Measurements from ENCODE around the gene FGF18.
"Not testable (repeated sequence)": the region's sequence is repeated elsewhere in the genome, so short reads cannot be mapped to it uniquely, and the experiment has no call there.

The FGF18 gene

DNA sequence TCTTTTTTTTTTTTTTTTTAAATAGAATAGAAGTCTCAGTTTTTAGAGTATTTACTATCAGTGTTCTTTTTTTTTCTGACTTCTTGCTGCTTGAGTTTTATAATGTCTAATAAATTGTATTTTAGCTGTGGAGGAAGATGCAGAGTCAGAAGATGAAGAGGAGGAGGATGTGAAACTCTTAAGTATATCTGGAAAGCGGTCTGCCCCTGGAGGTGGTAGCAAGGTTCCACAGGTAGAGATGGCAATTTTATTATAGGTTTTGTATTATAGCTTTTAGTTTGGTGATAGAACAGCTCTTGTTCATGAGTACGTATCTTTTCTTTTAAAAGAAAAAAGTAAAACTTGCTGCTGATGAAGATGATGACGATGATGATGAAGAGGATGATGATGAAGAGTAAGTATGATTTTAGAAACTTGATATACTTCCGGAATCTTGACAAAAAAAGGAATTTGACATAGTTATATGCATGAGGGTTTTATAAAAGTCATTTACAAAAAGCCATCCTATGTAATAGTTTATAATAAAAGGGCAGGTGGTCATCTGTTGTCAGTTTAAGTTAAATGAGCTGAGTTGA is 26.8 kb upstream of the FGF18 start:
- no peak for DNase-seq (ENCODE audit: low read depth)
- TF ChIP-seq, protein P1, sequence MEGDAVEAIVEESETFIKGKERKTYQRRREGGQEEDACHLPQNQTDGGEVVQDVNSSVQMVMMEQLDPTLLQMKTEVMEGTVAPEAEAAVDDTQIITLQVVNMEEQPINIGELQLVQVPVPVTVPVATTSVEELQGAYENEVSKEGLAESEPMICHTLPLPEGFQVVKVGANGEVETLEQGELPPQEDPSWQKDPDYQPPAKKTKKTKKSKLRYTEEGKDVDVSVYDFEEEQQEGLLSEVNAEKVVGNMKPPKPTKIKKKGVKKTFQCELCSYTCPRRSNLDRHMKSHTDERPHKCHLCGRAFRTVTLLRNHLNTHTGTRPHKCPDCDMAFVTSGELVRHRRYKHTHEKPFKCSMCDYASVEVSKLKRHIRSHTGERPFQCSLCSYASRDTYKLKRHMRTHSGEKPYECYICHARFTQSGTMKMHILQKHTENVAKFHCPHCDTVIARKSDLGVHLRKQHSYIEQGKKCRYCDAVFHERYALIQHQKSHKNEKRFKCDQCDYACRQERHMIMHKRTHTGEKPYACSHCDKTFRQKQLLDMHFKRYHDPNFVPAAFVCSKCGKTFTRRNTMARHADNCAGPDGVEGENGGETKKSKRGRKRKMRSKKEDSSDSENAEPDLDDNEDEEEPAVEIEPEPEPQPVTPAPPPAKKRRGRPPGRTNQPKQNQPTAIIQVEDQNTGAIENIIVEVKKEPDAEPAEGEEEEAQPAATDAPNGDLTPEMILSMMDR (IDR thresholded peaks at IDR 0.05; ENCODE audit: control insufficient read depth, insufficient read depth, low read depth, low read length, missing control alignments) = no peak
- no peak overlapping the region for H3K4me3 ChIP-seq (ENCODE audit: control insufficient read depth, low read depth, low read length)

DNA sequence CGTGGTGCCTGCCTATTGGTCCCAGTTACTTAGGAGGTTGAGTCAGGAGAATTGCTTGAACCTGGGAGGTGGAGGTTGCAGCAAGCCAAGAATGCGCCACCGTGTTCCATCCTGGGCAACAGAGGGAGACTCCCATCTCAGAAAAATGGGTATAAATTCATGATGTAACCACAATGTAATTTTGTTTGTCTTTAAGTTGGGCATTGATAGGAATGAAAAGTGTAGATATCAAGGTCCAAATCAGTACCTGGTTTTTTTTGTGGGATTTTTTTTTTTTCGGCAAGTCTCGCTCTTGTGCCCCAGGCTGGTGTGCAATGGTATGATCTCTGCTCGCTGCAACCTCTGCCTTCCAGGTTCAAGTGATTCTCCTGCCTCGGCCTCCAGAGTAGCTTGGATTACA is 24.4 kb upstream of the FGF18 start:
- H3K4me3 ChIP-seq (ENCODE audit: control insufficient read depth, low read depth, low read length) = no peak overlapping the region
- DNase-seq (ENCODE audit: low read depth) = no peak
- TF ChIP-seq, protein P1 (IDR thresholded peaks at IDR 0.05; ENCODE audit: control insufficient read depth, insufficient read depth, low read depth, low read length, missing control alignments) = no peak

DNA sequence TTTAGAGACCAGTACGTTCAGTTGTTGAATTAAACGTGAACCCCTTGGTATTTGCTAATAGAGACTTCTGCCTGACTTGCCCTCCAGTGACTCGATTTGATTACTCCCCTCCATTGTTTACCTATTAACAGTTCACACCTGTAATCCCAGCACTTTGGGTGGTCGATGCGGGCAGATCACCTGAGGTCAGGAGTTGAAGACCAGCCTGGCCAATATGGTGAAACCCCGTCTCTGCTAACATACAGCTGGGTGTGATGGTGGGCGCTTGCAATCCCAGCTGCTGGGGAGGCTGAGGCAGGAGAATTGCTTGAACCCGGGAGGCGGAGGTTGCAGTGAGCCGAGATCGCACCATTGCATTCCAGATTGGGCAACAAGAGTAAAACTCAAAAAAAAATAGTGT is 22.9 kb upstream of the FGF18 start:
- DNase-seq (ENCODE audit: low read depth) = not testable (repeated sequence)

DNA sequence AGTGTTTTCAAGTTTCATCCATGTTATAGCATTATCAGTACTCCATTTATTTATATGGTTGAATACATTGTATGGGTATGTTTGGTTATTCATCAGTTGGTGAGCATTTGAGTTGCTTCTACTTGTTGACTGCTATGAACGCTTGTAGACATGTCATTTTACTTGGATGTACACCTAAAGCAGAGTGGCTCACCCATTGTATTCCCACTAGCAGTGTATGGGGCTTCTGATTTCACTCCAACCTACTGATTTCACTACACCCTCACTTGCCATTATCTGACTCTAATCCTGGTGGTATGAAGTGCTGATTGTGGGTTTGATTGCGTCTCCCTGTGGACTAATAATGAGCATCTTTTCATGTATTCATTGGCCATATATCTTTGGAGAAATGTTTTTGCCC is 22.3 kb upstream of the FGF18 start:
- DNase-seq (ENCODE audit: low read depth) = no peak
- TF ChIP-seq, protein P1 (IDR thresholded peaks at IDR 0.05; ENCODE audit: control insufficient read depth, insufficient read depth, low read depth, low read length, missing control alignments) = no peak
- H3K4me3 ChIP-seq (ENCODE audit: control insufficient read depth, low read depth, low read length) = no peak overlapping the region

More for the DNA sequence above, 22.9 kb upstream of the FGF18 start:
- H3K4me3 ChIP-seq (ENCODE audit: control insufficient read depth, low read depth, low read length) = not testable (repeated sequence)

DNA sequence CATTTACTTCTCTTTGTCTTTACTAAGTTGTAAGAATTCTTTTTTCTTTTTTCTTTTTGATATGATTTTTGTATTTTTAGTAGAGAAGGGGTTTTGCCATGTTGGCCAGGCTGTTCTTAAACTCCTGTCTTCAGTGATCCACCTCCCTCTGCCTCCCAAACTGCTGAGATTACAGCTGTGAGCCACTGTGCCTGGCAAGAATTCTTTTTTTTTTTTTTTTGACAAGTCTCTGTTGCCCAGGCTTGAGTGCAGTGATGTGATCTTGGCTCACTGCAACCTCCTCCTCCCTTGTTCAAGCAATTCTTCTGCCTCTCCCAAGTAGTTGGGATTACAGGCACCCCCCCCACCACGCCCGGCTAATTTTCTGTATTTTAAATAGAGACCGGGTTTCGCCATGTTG is 21.8 kb upstream of the FGF18 start:
- TF ChIP-seq, protein P1 (IDR thresholded peaks at IDR 0.05; ENCODE audit: control insufficient read depth, insufficient read depth, low read depth, low read length, missing control alignments) = no peak
- no peak overlapping the region for H3K4me3 ChIP-seq (ENCODE audit: control insufficient read depth, low read depth, low read length)
- DNase-seq (ENCODE audit: low read depth) = no peak

DNA sequence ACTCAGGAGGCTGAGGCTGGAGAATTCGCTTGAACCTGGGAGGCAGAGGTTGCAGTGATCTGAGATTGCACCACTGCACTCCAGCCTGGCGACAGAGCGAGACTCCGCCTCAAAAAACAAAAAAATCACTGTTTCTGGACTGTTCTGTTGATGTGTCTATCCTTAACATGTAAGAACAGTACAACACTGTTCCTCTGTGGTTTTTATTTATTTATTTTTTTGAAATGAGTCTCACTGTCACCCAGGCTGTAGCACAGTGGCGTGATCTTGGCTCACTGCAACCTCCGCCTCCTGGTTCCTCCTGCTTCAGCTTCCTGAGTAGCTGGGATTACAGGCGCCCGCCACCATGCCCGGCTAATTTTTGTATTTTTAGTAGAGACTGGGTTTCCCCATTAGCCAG is 20.8 kb upstream of the FGF18 start:
- DNase-seq (ENCODE audit: low read depth); H3K4me3 ChIP-seq (ENCODE audit: control insufficient read depth, low read depth, low read length): not testable (repeated sequence)

DNA sequence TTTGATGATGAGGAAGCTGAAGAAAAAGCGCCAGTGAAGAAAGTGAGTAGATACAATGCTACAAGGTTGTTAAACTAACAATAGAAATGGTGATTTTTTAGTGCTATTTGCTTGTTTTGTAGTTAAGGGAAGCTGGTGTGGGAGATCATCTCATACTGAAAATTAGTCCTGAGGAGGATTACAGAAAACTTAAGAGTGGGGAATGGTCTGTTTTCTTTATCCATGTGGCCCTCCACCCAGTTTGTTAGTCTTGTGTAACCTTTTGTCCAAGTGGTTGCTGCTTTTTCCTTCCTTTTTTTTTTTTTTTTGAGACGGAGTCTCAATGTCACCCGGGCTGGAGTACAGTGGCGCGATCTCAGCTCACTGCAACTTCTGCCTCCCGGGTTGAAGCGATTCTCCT is 19.3 kb upstream of the FGF18 start:
- DNase-seq (ENCODE audit: low read depth) = no peak
- TF ChIP-seq, protein P1 (IDR thresholded peaks at IDR 0.05; ENCODE audit: control insufficient read depth, insufficient read depth, low read depth, low read length, missing control alignments) = no peak

More for the DNA sequence above, 19.3 kb upstream of the FGF18 start:
- no peak overlapping the region for H3K4me3 ChIP-seq (ENCODE audit: control insufficient read depth, low read depth, low read length)
